ENCODE measurements around the gene HTR3E.

GRCh38 chr3:184066211-184066610, 30.7 kb upstream of the HTR3E start:
- no peak for TF ChIP-seq SPEN (CRISPR knock-in tag; IDR thresholded peaks at IDR 0.05; ENCODE audit: low read depth)
- TF ChIP-seq BATF2 (CRISPR knock-in tag; IDR thresholded peaks at IDR 0.05), result no peak
- TF ChIP-seq ZSCAN29 (CRISPR knock-in tag; conservative IDR thresholded peaks at IDR 0.05), result no peak
- TF ChIP-seq ZBTB33 (CRISPR knock-in tag; IDR thresholded peaks at IDR 0.05), result no peak
- TF ChIP-seq YY1 (IDR thresholded peaks at IDR 0.05; ENCODE audit: insufficient read depth, insufficient replicate concordance, low read depth, low read length), result no peak
- TF ChIP-seq EHMT2 (IDR thresholded peaks at IDR 0.05; ENCODE audit: borderline replicate concordance, low read depth, low read length), result no peak
- no peak for TF ChIP-seq CTCF (CRISPR knock-in tag; IDR thresholded peaks at IDR 0.05)
- TF ChIP-seq ZNF512 (CRISPR knock-in tag; IDR thresholded peaks at IDR 0.05), result no peak
- no peak for TF ChIP-seq POLR2A (IDR thresholded peaks at IDR 0.05; ENCODE audit: insufficient read depth in 1 of 2, low read depth in 2 of 2, low read length in 2 of 2)
- no peak for TF ChIP-seq RAD21 (CRISPR knock-in tag; IDR thresholded peaks at IDR 0.05)
- no peak for TF ChIP-seq TFDP1 (CRISPR knock-in tag; IDR thresholded peaks at IDR 0.05; ENCODE audit: borderline replicate concordance)
- no peak for TF ChIP-seq ZNF501 (CRISPR knock-in tag; IDR thresholded peaks at IDR 0.05)

Measured in HepG2 (cell line).